Skin epidermis (tissue), 12 donors: ENCODE measurements around the gene USP13.

ENCODE experiments used
- H3K27ac ChIP-seq, 21 experiments: fragments of 200-600 bp; sonication (generic) in 11 of 21; one replicate each; pipeline ENCODE4 v1.5.0; 2020; ENCODE audit warnings: mild to moderate bottlenecking in 3 of 21, inconsistent platforms in 2 of 21, moderate library complexity in 2 of 21
- H3K4me3 ChIP-seq, 7 experiments: fragments of 200-600 bp; sonication (generic) in 2 of 7; one replicate each; pipeline ENCODE4 v1.5.0; 2020; ENCODE audit warnings: inconsistent platforms in 2 of 7, mild to moderate bottlenecking in 2 of 7, moderate library complexity in 1 of 7

The USP13 gene

GRCh38 chr3:179651687-179652446 lies 973 bp upstream of the USP13 start:
- H3K4me3 ChIP-seq = peak overlapping the region in 6 of 7 experiments; percentile 53 to 79 (median 64)

GRCh38 chr3:179653096-179653797 lies 407 bp downstream of the USP13 start:
- peak overlapping the region; percentile 39 to 93 (median 84) for H3K27ac ChIP-seq
- peak overlapping the region; percentile 53 to 85 (median 68) for H3K4me3 ChIP-seq

More at GRCh38 chr3:179651687-179652446, 973 bp upstream of the USP13 start:
- H3K27ac ChIP-seq = peak overlapping the region in 11 of 21 experiments; percentile 10 to 93 (median 85)

- H3K27ac ChIP-seq = no peak overlapping the region
- H3K4me3 ChIP-seq = no peak overlapping the region
Measured at GRCh38 chr3:179655236-179655635, 2.4 kb downstream of the USP13 start.

- Histone ChIP-seq H3K27ac (no peak overlapping the region), H3K4me3 (no peak overlapping the region)
Measured at GRCh38 chr3:179658606-179659005, 5.8 kb downstream of the USP13 start.

GRCh38 chr3:179660872-179661271 lies 8.0 kb downstream of the USP13 start:
- Histone ChIP-seq H3K27ac (no peak overlapping the region), H3K4me3 (no peak overlapping the region)

- H3K27ac ChIP-seq = no peak overlapping the region
Measured at GRCh38 chr3:179661777-179662176, 8.9 kb downstream of the USP13 start.

GRCh38 chr3:179663093-179663492 lies 10.3 kb downstream of the USP13 start:
- no peak overlapping the region for H3K27ac ChIP-seq
- H3K4me3 ChIP-seq = no peak overlapping the region

More at GRCh38 chr3:179661777-179662176, 8.9 kb downstream of the USP13 start:
- H3K4me3 ChIP-seq = no peak overlapping the region

GRCh38 chr3:179666030-179666429 lies 13.2 kb downstream of the USP13 start:
- Histone ChIP-seq H3K4me3 (no peak overlapping the region), H3K27ac (no peak overlapping the region)

- Histone ChIP-seq H3K27ac (peak overlapping the region in 1 of 21 experiments; percentile 1), H3K4me3 (no peak overlapping the region)
Measured at GRCh38 chr3:179666436-179667035, 13.7 kb downstream of the USP13 start.

- Histone ChIP-seq H3K4me3 (no peak overlapping the region), H3K27ac (no peak overlapping the region)
Measured at GRCh38 chr3:179668429-179668828, 15.6 kb downstream of the USP13 start.

GRCh38 chr3:179670311-179670710 lies 17.5 kb downstream of the USP13 start:
- Histone ChIP-seq H3K27ac (no peak overlapping the region), H3K4me3 (no peak overlapping the region)

- Histone ChIP-seq H3K4me3 (no peak overlapping the region), H3K27ac (peak overlapping the region in 4 of 21 experiments; percentile 13 to 54 (median 38))
Measured at GRCh38 chr3:179671309-179671708, 18.5 kb downstream of the USP13 start.

- no peak overlapping the region for H3K4me3 ChIP-seq
- H3K27ac ChIP-seq = peak overlapping the region in 3 of 21 experiments; percentile 13 to 54 (median 26)
Measured at GRCh38 chr3:179671747-179672242, 19.0 kb downstream of the USP13 start.

- H3K27ac ChIP-seq = peak overlapping the region in 1 of 21 experiments; percentile 3
- no peak overlapping the region for H3K4me3 ChIP-seq
Measured at GRCh38 chr3:179672918-179673317, 20.1 kb downstream of the USP13 start.

GRCh38 chr3:179673523-179673922 lies 20.7 kb downstream of the USP13 start:
- Histone ChIP-seq H3K4me3 (no peak overlapping the region), H3K27ac (no peak overlapping the region)

GRCh38 chr3:179676081-179676480 lies 23.2 kb downstream of the USP13 start:
- no peak overlapping the region for H3K4me3 ChIP-seq
- no peak overlapping the region for H3K27ac ChIP-seq

GRCh38 chr3:179677884-179678283 lies 25.0 kb downstream of the USP13 start:
- Histone ChIP-seq H3K27ac (no peak overlapping the region), H3K4me3 (no peak overlapping the region)

GRCh38 chr3:179681492-179682263 lies 28.8 kb downstream of the USP13 start:
- no peak overlapping the region for H3K27ac ChIP-seq
- H3K4me3 ChIP-seq = no peak overlapping the region

- Histone ChIP-seq H3K27ac (no peak overlapping the region), H3K4me3 (no peak overlapping the region)
Measured at GRCh38 chr3:179682426-179683080, 29.7 kb downstream of the USP13 start.
